Mammary epithelial cell (primary cell): ENCODE measurements around the gene ABCG1.

Source experiments
- EZH2 ChIP-seq: IDR thresholded peaks from 2 replicates; pipeline ENCODE4 v1.6.1; 2012; ENCODE audit warnings: low read length, inconsistent platforms, borderline replicate concordance
- TF ChIP-seq, protein P1 (sequence below), 2 donors: IDR thresholded peaks in 1 of 2; conservative IDR thresholded peaks in 1 of 2; 2 replicates each; pipeline ENCODE4 v1.5.1; 2011 to 2012; ENCODE audit warnings: inconsistent platforms in 2 of 2, low read length in 2 of 2, mild to moderate bottlenecking in 2 of 2, control low read depth in 1 of 2, low read depth in 1 of 2; ENCODE audit not compliant: insufficient read depth in 1 of 2; ENCODE audit errors: extremely low read depth in 1 of 2

DNA sequence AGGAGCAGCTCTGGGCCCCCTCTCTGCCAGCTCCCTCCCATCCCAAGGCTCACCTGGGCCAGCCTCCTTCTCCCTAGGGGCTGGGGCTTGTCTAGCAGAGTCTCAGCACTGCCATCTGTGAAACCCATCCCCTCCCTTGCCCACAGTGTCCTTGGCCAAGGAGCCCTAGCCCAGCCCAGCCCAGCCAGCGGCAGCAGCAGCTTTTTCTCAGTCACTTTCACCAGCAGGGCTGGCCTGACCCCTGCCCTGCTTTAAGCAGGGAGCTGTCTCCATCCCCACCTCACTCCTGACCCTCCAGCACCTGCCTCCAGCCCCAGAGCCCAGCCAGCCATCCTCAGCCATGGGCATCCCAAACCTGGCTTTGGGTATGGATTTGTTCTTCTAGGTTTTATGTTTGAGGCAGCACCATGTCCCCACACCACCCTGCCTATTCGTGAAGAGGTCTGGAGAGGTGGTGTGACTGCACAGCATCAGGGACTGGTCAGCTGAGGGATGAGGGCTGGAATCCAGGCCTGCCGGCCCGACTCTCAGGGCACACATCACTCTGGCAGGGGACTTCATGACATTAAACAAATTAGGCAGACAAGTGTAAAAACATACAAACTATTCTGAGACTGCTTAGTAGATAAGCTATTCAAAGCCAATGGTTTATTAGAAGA lies 36.1 kb upstream of the ABCG1 start:
- TF ChIP-seq, protein P1, sequence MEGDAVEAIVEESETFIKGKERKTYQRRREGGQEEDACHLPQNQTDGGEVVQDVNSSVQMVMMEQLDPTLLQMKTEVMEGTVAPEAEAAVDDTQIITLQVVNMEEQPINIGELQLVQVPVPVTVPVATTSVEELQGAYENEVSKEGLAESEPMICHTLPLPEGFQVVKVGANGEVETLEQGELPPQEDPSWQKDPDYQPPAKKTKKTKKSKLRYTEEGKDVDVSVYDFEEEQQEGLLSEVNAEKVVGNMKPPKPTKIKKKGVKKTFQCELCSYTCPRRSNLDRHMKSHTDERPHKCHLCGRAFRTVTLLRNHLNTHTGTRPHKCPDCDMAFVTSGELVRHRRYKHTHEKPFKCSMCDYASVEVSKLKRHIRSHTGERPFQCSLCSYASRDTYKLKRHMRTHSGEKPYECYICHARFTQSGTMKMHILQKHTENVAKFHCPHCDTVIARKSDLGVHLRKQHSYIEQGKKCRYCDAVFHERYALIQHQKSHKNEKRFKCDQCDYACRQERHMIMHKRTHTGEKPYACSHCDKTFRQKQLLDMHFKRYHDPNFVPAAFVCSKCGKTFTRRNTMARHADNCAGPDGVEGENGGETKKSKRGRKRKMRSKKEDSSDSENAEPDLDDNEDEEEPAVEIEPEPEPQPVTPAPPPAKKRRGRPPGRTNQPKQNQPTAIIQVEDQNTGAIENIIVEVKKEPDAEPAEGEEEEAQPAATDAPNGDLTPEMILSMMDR (conservative IDR thresholded peaks at IDR 0.05 in 1 of 2, IDR thresholded peaks at IDR 0.05 in 1 of 2; ENCODE audit: extremely low read depth in 1 of 2, insufficient read depth in 1 of 2, low read depth in 1 of 2, low read length in 2 of 2) = no peak
- no peak for TF ChIP-seq EZH2
